HG03280 (cell line): ENCODE data around the gene POLG.
"Not testable (repeated sequence)": the region's sequence is repeated elsewhere in the genome, so short reads cannot be mapped to it uniquely, and the experiment has no call there.

ENCODE experiments used
- ATAC-seq: cut with Tn5 transposase; IDR thresholded peaks from one replicate; pipeline ENCODE4 v1.9.1; 2021; ENCODE audit warnings: mild to moderate bottlenecking, moderate library complexity; ENCODE audit not compliant: unreplicated experiment

Gene POLG

DNA sequence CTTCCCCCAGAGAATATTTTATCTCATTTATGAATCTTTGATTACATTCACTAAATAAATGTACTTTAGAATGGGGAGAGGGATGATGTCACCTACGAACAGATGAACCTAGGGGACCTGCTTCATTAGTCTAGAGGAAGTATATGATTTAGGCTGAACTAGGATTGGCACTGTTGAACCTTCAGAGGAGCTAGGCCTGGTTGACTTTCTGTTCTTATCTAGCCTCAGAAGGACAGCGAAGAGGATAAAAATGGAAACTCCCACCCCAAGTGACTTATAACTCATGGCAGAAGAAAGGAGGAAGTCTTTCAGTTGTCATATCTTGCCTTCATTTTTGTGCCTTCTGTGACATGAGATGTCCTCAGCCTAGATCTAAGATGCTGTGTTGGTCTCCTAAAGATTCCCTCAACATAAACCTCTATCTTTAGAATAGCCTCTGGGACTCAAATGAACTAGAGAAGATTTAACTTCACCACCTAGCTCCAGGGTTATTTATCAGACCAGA, 42.6 kb downstream of the POLG start:
- ATAC-seq = no peak

DNA sequence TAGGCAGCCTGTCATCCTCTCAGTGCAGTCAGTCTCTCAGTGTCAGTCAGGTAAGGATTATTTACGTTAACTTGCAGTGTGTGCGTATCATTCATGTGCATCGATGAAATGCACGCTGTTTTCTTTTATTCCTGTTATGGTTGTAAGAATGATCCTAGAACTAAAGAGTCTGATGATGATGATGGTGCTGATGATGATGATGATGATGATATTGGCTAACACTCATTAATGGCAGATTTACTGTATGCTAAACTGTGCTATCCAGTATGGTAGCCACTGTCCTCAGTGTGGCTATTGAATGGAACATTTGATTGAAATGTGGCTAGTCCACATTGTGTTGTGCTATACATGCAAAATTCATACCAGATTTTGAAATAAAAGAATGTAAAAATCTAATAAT, 51.4 kb downstream of the POLG start:
- no peak for ATAC-seq

DNA sequence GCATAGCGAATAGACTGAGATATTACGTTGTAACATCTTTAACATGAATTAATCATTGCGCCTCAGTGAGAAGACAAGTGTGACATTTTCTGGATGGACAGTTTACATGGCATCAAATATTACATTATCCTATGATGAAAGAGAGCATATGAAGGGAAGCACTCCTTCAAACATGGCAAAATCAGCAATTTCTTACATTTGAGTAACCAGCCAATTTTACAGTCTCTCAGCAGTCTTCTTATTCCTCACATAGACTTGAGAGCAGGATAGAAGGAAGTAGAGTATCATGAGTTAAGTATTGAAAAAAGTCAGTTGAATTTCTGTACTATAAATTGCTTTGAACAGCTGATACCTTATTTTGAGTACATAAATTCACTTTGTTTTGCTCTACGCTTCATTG, 52.0 kb downstream of the POLG start:
- ATAC-seq = no peak

DNA sequence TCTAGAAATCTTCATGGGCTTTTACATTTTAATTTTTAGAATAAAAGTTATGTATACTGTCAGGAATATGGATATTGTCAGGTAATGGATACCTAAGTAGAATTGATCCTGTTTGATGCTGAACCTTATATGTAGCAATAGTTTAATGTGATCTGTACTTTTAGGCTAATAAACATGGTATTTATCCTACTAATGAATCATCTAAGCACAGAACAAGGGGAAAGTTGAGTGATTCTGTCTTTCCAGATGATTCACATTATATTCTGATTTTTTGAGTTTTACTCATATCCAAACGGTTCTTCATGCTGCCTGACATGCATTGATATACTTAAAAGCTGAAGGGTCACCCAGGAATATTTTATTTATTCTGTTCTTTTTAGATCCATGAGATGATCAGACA, 56.3 kb downstream of the POLG start:
- ATAC-seq = no peak

DNA sequence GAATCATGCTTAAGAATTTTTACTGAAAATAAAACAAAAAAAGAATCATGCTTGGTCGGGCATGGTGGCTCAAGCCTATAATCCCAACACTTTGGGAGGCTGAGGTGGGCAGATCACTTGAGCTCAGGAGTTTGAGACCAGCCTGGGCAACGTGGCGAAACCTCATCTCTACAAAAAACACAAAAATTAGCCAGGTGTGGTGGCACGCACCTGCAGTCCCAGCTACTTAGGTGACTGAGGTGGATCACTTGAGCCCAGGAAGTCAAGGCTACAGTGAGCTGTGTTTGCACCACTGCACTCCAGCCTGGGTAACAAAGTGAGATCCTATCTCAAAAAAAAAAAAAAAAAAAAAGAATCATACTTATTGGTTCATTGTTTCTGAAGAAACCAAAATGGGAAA, 57.3 kb downstream of the POLG start:
- not testable (repeated sequence) for ATAC-seq
